Caco-2 (cell line): Measurements from ENCODE around the gene PAK4. TPM values are rescaled to one million over a fixed set of nuclear protein-coding genes. Genes with fewer than 3 reads are reported as not detected.

ENCODE experiments used
- BruUV-seq: library from RNA; stranded (reverse); fragments of 400-500 nt; replicated peaks from 2 replicates; lab custom pipeline; 2021; lab: Mats Ljungman, UMichigan
- CTCF ChIA-PET: fragments of 300-600 bp; sonication (Branson Sonifier 250); formaldehyde crosslinking; loops from one replicate; lab custom pipeline; 2022; ENCODE audit warnings: antibody characterized with exemption; lab: Charles Lee
- POLR2A ChIA-PET: fragments of 300-600 bp; sonication (Branson Sonifier 250); formaldehyde crosslinking; loops from one replicate; lab custom pipeline; 2022; ENCODE audit warnings: antibody characterized with exemption; lab: Charles Lee
- DNase-seq, 2 experiments: peaks; one replicate each; pipeline versions ENCODE4 v3.0.0 to v3.0.0-alpha.2; 2020 to 2022
- H3K27me3 ChIP-seq: replicated peaks from 2 replicates; pipeline ENCODE4 v1.6.0; 2011; ENCODE audit warnings: low read length; ENCODE audit not compliant: control insufficient read depth, insufficient read depth
- H3K36me3 ChIP-seq: 2 replicates; pipeline ENCODE4 v1.5.1; 2011; ENCODE audit warnings: low read length; ENCODE audit not compliant: control insufficient read depth, insufficient read depth
- H3K4me1 ChIP-seq: fragments of 250-450 bp; sonication (Bioruptor Pico); 2 replicates; pipeline ENCODE4 v1.5.1; 2020; ENCODE audit warnings: mild to moderate bottlenecking
- H3K4me3 ChIP-seq: 2 replicates; pipeline ENCODE4 v1.5.1; 2011; ENCODE audit warnings: low read depth, mild to moderate bottlenecking, control low read depth, low read length
- H3K9me3 ChIP-seq: fragments of 250-450 bp; sonication (Bioruptor Pico); 2 replicates; pipeline ENCODE4 v1.5.1; 2020; ENCODE audit warnings: mild to moderate bottlenecking, moderate library complexity
- H3K27ac Mint-ChIP-seq: one replicate; pipeline ENCODE4 v1.8.0; 2022; ENCODE audit warnings: mixed read lengths; ENCODE audit not compliant: unreplicated experiment
- H3K27me3 Mint-ChIP-seq: one replicate; pipeline ENCODE4 v1.8.0; 2022; ENCODE audit warnings: mixed read lengths; ENCODE audit not compliant: insufficient read depth, unreplicated experiment
- H3K36me3 Mint-ChIP-seq: one replicate; pipeline ENCODE4 v1.8.0; 2022; ENCODE audit warnings: mild to moderate bottlenecking, mixed read lengths; ENCODE audit not compliant: insufficient read depth, unreplicated experiment
- H3K4me1 Mint-ChIP-seq: one replicate; pipeline ENCODE4 v1.8.0; 2022; ENCODE audit warnings: low read depth, mixed read lengths; ENCODE audit not compliant: unreplicated experiment
- H3K4me3 Mint-ChIP-seq: one replicate; pipeline ENCODE4 v1.8.0; 2022; ENCODE audit warnings: mild to moderate bottlenecking, moderate library complexity, mixed read lengths; ENCODE audit not compliant: unreplicated experiment
- H3K9me3 Mint-ChIP-seq: one replicate; pipeline ENCODE4 v1.8.0; 2022; ENCODE audit warnings: mixed read lengths; ENCODE audit not compliant: unreplicated experiment
- intact Hi-C: fragments of 100-400 bp; cut with micrococcal nuclease; formaldehyde crosslinking; loops from one replicate; pipeline ENCODE4 v1.10.0; 2022; ENCODE audit not compliant: unreplicated experiment
- total RNA-seq: library from RNA; stranded (reverse); gene quantifications from 2 replicates; pipeline ENCODE4 v1.2.3, GENCODE V29; 2022
- TF ChIP-seq, protein P1 (sequence below), 2 experiments: fragments of 200-600 bp in 1 of 2; IDR thresholded peaks; 1 replicate in 1 of 2; 2 replicates in 1 of 2; pipeline versions ENCODE4 v1.5.1 to v1.8.0; 2011 to 2022; ENCODE audit warnings: antibody characterized with exemption in 1 of 2, control low read depth in 1 of 2, inconsistent platforms in 1 of 2, low read depth in 1 of 2, low read length in 1 of 2, mild to moderate bottlenecking in 1 of 2, moderate library complexity in 1 of 2; ENCODE audit not compliant: insufficient read depth in 1 of 2, severe bottlenecking in 1 of 2, unreplicated experiment in 1 of 2

Gene PAK4
- total RNA-seq, 1 experiment from 2014 or later, result 112 TPM

DNA sequence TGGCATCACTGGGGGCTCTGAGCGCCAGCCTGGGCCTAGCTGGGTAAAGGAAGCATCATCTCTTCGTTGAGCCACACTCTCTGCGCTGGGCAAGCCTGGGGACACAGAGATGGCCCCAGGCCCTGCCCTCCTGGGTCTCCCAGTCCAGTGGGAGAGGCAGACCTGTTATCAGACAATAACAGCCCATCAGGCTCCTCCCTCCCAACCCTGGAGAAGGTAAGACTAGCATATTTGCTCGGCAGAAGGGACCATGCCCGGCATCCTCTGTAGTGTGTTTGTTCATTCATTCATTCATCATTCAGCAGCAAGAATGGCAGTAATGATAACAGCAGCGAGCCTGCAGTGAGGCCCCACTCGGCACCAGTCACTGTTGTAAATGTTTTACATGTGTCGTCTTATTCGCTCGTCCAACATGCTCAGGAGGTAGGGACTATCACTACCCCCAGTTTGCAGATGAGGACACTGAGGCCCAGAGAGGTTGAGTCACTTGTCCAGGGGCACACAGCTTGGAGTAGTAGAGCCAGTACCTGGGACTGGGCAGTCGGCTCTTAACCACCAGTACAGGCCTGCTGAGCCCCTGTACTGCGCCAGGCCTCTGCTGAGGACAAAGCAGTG lies 33.2 kb downstream of the PAK4 start:
- TF ChIP-seq, protein P1, sequence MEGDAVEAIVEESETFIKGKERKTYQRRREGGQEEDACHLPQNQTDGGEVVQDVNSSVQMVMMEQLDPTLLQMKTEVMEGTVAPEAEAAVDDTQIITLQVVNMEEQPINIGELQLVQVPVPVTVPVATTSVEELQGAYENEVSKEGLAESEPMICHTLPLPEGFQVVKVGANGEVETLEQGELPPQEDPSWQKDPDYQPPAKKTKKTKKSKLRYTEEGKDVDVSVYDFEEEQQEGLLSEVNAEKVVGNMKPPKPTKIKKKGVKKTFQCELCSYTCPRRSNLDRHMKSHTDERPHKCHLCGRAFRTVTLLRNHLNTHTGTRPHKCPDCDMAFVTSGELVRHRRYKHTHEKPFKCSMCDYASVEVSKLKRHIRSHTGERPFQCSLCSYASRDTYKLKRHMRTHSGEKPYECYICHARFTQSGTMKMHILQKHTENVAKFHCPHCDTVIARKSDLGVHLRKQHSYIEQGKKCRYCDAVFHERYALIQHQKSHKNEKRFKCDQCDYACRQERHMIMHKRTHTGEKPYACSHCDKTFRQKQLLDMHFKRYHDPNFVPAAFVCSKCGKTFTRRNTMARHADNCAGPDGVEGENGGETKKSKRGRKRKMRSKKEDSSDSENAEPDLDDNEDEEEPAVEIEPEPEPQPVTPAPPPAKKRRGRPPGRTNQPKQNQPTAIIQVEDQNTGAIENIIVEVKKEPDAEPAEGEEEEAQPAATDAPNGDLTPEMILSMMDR (IDR thresholded peaks at IDR 0.05; ENCODE audit: insufficient read depth in 1 of 2, low read depth in 1 of 2, low read length in 1 of 2, severe bottlenecking in 1 of 2, unreplicated experiment in 1 of 2), result no peak
- POLR2A ChIA-PET, result no interaction called here
- Mint-ChIP-seq H3K4me3 (no peak overlapping the region), H3K36me3 (peaks cover 45% of the 10 kb centered on the region), H3K9me3 (no peaks in the 10 kb centered on the region), H3K27ac (peak overlapping the region; percentile 84), H3K27me3 (no peaks in the 10 kb centered on the region), H3K4me1 (peaks cover 68% of the 10 kb centered on the region)
- H3K4me3 ChIP-seq, result no peak overlapping the region
- intact Hi-C loops, result no loop called here
- no peaks in the 10 kb centered on the region for H3K9me3 ChIP-seq
- CTCF ChIA-PET, result no interaction called here
- H3K36me3 ChIP-seq, result peaks cover 3% of the 10 kb centered on the region
- H3K27me3 ChIP-seq, result no peaks in the 10 kb centered on the region
- H3K4me1 ChIP-seq, result peaks cover 64% of the 10 kb centered on the region
- no TSS peak for BruUV-seq
- peak in 1 of 2 experiments; percentile 53 for DNase-seq

DNA sequence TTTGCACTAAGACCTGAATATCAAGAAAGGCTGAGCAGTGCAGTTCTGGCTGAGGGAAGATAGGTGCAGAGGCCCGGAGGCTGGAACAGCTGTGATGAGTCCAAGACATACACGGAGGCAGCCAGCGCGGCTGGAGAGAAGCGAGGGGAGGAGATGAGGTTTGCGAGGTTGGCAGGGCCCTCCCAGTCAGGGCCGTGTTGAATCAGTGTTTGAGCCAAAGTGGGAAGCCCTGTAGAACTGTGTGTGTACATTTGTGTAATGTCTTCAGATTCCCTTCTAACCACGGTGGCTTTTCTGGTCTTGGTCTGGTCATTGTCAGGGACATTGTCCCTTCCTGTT lies 34.9 kb downstream of the PAK4 start:
- Histone ChIP-seq H3K4me3 (no peak overlapping the region), H3K9me3 (no peaks in the 10 kb centered on the region), H3K36me3 (peaks cover 3% of the 10 kb centered on the region), H3K4me1 (peaks cover 46% of the 10 kb centered on the region), H3K27me3 (no peaks in the 10 kb centered on the region)
- intact Hi-C loops, result no loop called here
- no peaks in the 10 kb centered on the region for H3K9me3 Mint-ChIP-seq
- DNase-seq, result no peak
- peaks cover 37% of the 10 kb centered on the region for H3K36me3 Mint-ChIP-seq
- H3K4me3 Mint-ChIP-seq, result no peak overlapping the region
- TF ChIP-seq, protein P1 (IDR thresholded peaks at IDR 0.05; ENCODE audit: insufficient read depth in 1 of 2, low read depth in 1 of 2, low read length in 1 of 2, severe bottlenecking in 1 of 2, unreplicated experiment in 1 of 2), result no peak
- H3K27ac Mint-ChIP-seq, result no peak overlapping the region
- CTCF ChIA-PET, result no interaction called here
- H3K27me3 Mint-ChIP-seq, result no peaks in the 10 kb centered on the region
- peaks cover 62% of the 10 kb centered on the region for H3K4me1 Mint-ChIP-seq
- POLR2A ChIA-PET, result no interaction called here
- BruUV-seq, result no TSS peak

DNA sequence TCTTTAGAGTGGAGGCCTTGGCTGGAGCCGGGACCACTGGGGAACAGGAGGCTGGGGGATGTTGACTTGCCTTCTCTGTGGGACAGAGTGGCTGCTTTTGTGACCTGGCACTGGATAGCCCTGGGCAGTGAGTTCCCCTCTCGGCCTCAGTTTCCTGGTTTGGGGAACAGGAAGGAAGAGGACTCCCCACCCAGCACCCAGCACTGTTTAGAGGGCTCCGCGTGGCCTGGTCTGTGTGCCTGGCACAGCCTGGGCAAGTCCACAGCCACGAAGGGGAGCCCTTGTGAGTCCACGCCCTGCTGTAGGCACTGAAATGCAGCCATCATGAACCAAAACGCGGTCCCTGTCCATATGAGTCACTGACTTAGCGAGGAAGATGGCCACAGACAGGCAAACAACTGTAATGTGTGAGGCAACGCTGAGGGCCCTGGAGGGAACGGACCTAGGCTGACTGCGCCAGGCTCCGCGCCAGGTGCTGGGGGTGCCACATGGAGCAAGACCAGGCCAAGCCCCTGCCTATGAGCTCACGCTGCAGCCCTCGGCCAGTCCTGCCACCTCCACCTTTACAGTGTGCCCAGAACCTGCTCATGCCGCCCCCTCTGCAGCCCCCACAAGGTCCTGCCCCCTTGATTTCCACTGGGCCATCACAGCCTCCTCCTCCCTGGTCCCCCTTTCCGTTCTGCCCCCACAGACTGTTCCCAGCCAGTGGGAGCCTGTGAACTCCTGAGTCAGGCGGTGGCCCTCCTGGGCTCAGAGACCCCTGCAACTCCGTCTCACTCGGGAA lies 35.5 kb downstream of the PAK4 start:
- H3K36me3 ChIP-seq, result peaks cover 3% of the 10 kb centered on the region
- H3K4me3 ChIP-seq, result no peak overlapping the region
- H3K27me3 Mint-ChIP-seq, result no peaks in the 10 kb centered on the region
- H3K27me3 ChIP-seq, result no peaks in the 10 kb centered on the region
- BruUV-seq, result no TSS peak
- peaks cover 37% of the 10 kb centered on the region for H3K36me3 Mint-ChIP-seq
- POLR2A ChIA-PET, result interaction anchor here (0.6 kb wide), 1 partner anchor 691 kb away, joined by 3 read pairs; no protein-coding TSS in a partner anchor
- no peak for DNase-seq
- intact Hi-C loops, result no loop called here
- TF ChIP-seq, protein P1 (IDR thresholded peaks at IDR 0.05; ENCODE audit: insufficient read depth in 1 of 2, low read depth in 1 of 2, low read length in 1 of 2, severe bottlenecking in 1 of 2, unreplicated experiment in 1 of 2), result no peak
- no peaks in the 10 kb centered on the region for H3K9me3 ChIP-seq
- no peak overlapping the region for H3K27ac Mint-ChIP-seq
- no peak overlapping the region for H3K4me3 Mint-ChIP-seq
- peaks cover 56% of the 10 kb centered on the region for H3K4me1 Mint-ChIP-seq
- H3K9me3 Mint-ChIP-seq, result no peaks in the 10 kb centered on the region
- H3K4me1 ChIP-seq, result peaks cover 44% of the 10 kb centered on the region
- CTCF ChIA-PET, result no interaction called here
